ENCODE data around the gene FBXO47. TPM values are rescaled to one million over a fixed set of nuclear protein-coding genes. Genes with fewer than 3 reads are reported as not detected.
A peak's percentile ranks its signal among the peaks of the same experiment; 100 is the strongest.

The FBXO47 gene
- total and polyA plus RNA-seq, 2 of the 4 experiments (the other 2 are of a cell fraction) = under 0.01 TPM; not detected in 1

DNA sequence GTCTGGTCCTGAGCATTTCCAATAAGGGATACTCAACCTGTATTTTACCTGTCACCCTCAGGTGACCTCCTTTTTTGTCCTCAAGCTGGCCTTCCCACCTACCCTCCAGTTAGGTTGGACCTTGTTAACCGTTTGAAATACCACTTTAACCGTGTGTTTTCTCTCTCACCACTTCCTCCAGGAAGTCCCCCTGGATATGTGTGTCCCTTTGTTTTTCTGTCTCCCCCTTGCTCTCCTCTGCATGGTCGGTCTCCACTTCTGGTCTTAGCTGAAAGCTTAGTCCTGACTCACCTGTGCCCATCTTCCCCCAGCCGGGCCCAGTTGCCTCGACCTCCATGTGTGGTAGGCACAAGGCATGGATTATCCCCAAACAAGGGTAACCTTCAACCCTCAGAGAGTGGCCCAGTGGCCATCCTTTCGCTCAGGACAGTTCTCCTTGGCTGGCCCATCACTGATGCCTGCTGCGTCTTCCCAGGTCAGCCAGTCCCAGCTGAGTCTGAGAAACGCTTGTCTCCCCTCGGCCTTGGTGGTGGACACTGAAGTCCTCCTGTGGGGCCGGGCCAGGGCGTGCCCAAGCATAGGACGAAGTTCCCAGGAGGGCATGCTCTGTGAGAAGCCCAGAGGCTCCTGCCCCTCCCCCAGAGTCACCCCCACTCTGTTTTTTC is 77.3 kb downstream of the FBXO47 start:
- peaks cover 23% of the 10 kb centered on the region for H3K4me1 ChIP-seq (ENCODE audit: control insufficient read depth, insufficient read depth, low read length)
- H3K79me1 ChIP-seq (ENCODE audit: low read depth in 1 of 2, low read length in 2 of 2) = peaks cover 28 to 95% of the 10 kb centered on the region in 2 experiments; a peak in 3 of 4 replicates
- BruUV-seq (replicated peaks) = no TSS peak
- no peak overlapping the region for H3K9ac ChIP-seq (ENCODE audit: low read depth, low read length)
- no peak for TF ChIP-seq MAFK (IDR thresholded peaks at IDR 0.05; ENCODE audit: low read depth, low read length)
- TF ChIP-seq, protein P1, sequence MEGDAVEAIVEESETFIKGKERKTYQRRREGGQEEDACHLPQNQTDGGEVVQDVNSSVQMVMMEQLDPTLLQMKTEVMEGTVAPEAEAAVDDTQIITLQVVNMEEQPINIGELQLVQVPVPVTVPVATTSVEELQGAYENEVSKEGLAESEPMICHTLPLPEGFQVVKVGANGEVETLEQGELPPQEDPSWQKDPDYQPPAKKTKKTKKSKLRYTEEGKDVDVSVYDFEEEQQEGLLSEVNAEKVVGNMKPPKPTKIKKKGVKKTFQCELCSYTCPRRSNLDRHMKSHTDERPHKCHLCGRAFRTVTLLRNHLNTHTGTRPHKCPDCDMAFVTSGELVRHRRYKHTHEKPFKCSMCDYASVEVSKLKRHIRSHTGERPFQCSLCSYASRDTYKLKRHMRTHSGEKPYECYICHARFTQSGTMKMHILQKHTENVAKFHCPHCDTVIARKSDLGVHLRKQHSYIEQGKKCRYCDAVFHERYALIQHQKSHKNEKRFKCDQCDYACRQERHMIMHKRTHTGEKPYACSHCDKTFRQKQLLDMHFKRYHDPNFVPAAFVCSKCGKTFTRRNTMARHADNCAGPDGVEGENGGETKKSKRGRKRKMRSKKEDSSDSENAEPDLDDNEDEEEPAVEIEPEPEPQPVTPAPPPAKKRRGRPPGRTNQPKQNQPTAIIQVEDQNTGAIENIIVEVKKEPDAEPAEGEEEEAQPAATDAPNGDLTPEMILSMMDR (conservative IDR thresholded peaks at IDR 0.05; ENCODE audit: low read depth, low read length) = no peak
- TF ChIP-seq FOS (IDR thresholded peaks at IDR 0.05; ENCODE audit: low read depth, low read length) = no peak
- no peak for TF ChIP-seq MXI1 (IDR thresholded peaks at IDR 0.05; ENCODE audit: borderline replicate concordance, low read depth, low read length)
- TF ChIP-seq RAD21 (IDR thresholded peaks at IDR 0.05; ENCODE audit: low read length) = no peak
- no peak for TF ChIP-seq CEBPB (IDR thresholded peaks at IDR 0.05; ENCODE audit: low read depth, low read length)
- TF ChIP-seq, protein P2, sequence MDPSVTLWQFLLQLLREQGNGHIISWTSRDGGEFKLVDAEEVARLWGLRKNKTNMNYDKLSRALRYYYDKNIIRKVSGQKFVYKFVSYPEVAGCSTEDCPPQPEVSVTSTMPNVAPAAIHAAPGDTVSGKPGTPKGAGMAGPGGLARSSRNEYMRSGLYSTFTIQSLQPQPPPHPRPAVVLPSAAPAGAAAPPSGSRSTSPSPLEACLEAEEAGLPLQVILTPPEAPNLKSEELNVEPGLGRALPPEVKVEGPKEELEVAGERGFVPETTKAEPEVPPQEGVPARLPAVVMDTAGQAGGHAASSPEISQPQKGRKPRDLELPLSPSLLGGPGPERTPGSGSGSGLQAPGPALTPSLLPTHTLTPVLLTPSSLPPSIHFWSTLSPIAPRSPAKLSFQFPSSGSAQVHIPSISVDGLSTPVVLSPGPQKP (IDR thresholded peaks at IDR 0.05; ENCODE audit: borderline replicate concordance, low read depth, low read length) = no peak
- no peak for TF ChIP-seq RCOR1 (IDR thresholded peaks at IDR 0.05; ENCODE audit: insufficient replicate concordance, low read length)
- TF ChIP-seq, protein P3, sequence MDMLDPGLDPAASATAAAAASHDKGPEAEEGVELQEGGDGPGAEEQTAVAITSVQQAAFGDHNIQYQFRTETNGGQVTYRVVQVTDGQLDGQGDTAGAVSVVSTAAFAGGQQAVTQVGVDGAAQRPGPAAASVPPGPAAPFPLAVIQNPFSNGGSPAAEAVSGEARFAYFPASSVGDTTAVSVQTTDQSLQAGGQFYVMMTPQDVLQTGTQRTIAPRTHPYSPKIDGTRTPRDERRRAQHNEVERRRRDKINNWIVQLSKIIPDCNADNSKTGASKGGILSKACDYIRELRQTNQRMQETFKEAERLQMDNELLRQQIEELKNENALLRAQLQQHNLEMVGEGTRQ (IDR thresholded peaks at IDR 0.05; ENCODE audit: low read depth, low read length) = no peak
- no peak for TF ChIP-seq BHLHE40 (IDR thresholded peaks at IDR 0.05; ENCODE audit: low read depth, low read length)
- no peak for TF ChIP-seq NFE2L2 (IDR thresholded peaks at IDR 0.05; ENCODE audit: low read depth, low read length)
- no peak for TF ChIP-seq CHD1 (IDR thresholded peaks at IDR 0.05; ENCODE audit: low read depth, low read length)
- TF ChIP-seq RFX5 (IDR thresholded peaks at IDR 0.05; ENCODE audit: low read depth, low read length) = no peak
- no peak for TF ChIP-seq POLR2A (IDR thresholded peaks at IDR 0.05; ENCODE audit: low read depth, low read length)
- no peak for TF ChIP-seq MAZ (IDR thresholded peaks at IDR 0.05; ENCODE audit: borderline replicate concordance, low read depth, low read length)
- no peak overlapping the region for H3K23ac ChIP-seq (ENCODE audit: low read depth, low read length)
- H3K27me3 ChIP-seq (ENCODE audit: control insufficient read depth, insufficient read depth, low read length) = no peaks in the 10 kb centered on the region
- H4K8ac ChIP-seq (ENCODE audit: low read depth in 2 of 2, low read length in 2 of 2) = no peak overlapping the region
- dilution Hi-C loops (cut with HindIII; ENCODE audit: low sequenced_read_pairs, unreplicated experiment) = no loop called here
- no peak overlapping the region for H2BK15ac ChIP-seq (ENCODE audit: low read depth, low read length)
- H3K36me3 ChIP-seq (ENCODE audit: control insufficient read depth, insufficient read depth, low read length) = peaks cover 85% of the 10 kb centered on the region
- no peak overlapping the region for H2BK120ac ChIP-seq (ENCODE audit: low read depth, low read length)
- ATAC-seq (ENCODE audit: low read depth) = no peak
- H3K27ac ChIP-seq (ENCODE audit: insufficient read depth, low read length) = no peak overlapping the region
- H3K56ac ChIP-seq (ENCODE audit: extremely low read depth, insufficient read depth, low read length) = no peak overlapping the region
- no peak overlapping the region for H3K4ac ChIP-seq (ENCODE audit: low read depth, low read length)
- ChIA-PET CTCF (no interaction called here), POLR2A (ENCODE audit: unreplicated experiment) (interaction anchor here (0.6 kb wide), 1 partner anchor 561 kb away, joined by 7 read pairs; the partner anchor contains the start of gene MED1)
- no peak for DNase-seq
- in situ Hi-C loops (cut with MboI; ENCODE audit: low sequenced_read_pairs) = no loop called here
- H3K18ac ChIP-seq (ENCODE audit: low read depth, low read length) = no peak overlapping the region
- H4K5ac ChIP-seq (ENCODE audit: low read depth, low read length) = no peak overlapping the region
- H2BK20ac ChIP-seq (ENCODE audit: low read depth, low read length) = no peak overlapping the region
- intact Hi-C loops (cut with micrococcal nuclease) = no loop called here
- H2BK5ac ChIP-seq (ENCODE audit: low read depth, low read length, poor library complexity, severe bottlenecking) = no peak overlapping the region
- H3K4me2 ChIP-seq (ENCODE audit: low read depth, low read length) = no peak overlapping the region
- no peak overlapping the region for H2AK9ac ChIP-seq (replicated peaks; ENCODE audit: low read depth, low read length, poor library complexity)
- WGBS, 2 experiments (ENCODE audit: extremely low coverage in 2 of 2, insufficient read length in 1 of 2) = 91% methylated on average over 8 of the region's 12 CpGs; no CpG with 5 or more reads in 1 of the 2 experiments
- peaks cover 99% of the 10 kb centered on the region for H4K20me1 ChIP-seq (ENCODE audit: insufficient read depth, low read length)
- H3K9me3 ChIP-seq (ENCODE audit: control insufficient read depth, insufficient read depth, low read length) = no peaks in the 10 kb centered on the region
- H3K14ac ChIP-seq (replicated peaks; ENCODE audit: low read depth, low read length) = no peak overlapping the region
- no peak overlapping the region for H4K91ac ChIP-seq (ENCODE audit: insufficient read depth, low read depth, low read length)
- no peak overlapping the region for H2AK5ac ChIP-seq (ENCODE audit: low read depth, low read length)
- H3K9me1 ChIP-seq (ENCODE audit: insufficient read depth, low read length) = peaks cover 38% of the 10 kb centered on the region
- peak overlapping the region; percentile 41 for H2AFZ ChIP-seq (replicated peaks; ENCODE audit: low read length, poor library complexity)
- H3K4me3 ChIP-seq (ENCODE audit: insufficient read depth, low read depth, low read length) = no peak overlapping the region
